H1 (cell line): ENCODE measurements around the gene RARA. TPM values are rescaled to one million over a fixed set of nuclear protein-coding genes. Genes with fewer than 3 reads are reported as not detected.

Source experiments
- HDAC2 ChIP-seq, 2 experiments: fragments of 300-600 bp in 1 of 2; sonication (generic) in 1 of 2; IDR thresholded peaks; 2 replicates each; pipeline ENCODE4 v1.6.1; 2011 to 2012; ENCODE audit warnings: low read depth in 2 of 2, low read length in 2 of 2, mild to moderate bottlenecking in 2 of 2, moderate library complexity in 2 of 2, borderline replicate concordance in 1 of 2, inconsistent platforms in 1 of 2
- KDM1A ChIP-seq: fragments of 200-600, 300-600 bp; sonication (generic); IDR thresholded peaks from 2 replicates; pipeline ENCODE4 v1.7.1; 2016; ENCODE audit warnings: mild to moderate bottlenecking, low read length, borderline replicate concordance
- SAP30 ChIP-seq: fragments of 300-600 bp; sonication (generic); IDR thresholded peaks from 2 replicates; pipeline ENCODE4 v1.7.1; 2012; ENCODE audit warnings: low read length, moderate library complexity, mild to moderate bottlenecking, inconsistent platforms; ENCODE audit not compliant: insufficient read depth, insufficient replicate concordance
- polyA plus RNA-seq, 7 experiments: library from polyadenylated mRNA; depleted of rRNA in 3 of 7; stranded (reverse) in 5 of 7; unstranded in 2 of 7; fragments of >200 nt in 5 of 7; fragments of 200-250 nt in 2 of 7; gene quantifications; 1 replicate in 5 of 7; 2 replicates in 1 of 7; 4 replicates in 1 of 7; pipeline versions ENCODE4 v1.2.1 to v1.2.3, GENCODE V29; 2011 to 2013; ENCODE audit warnings: missing spikeins in 2 of 7, mixed read lengths in 2 of 7
- total RNA-seq: library from RNA; stranded (reverse); fragmentation: NEBNext Ultra II Directional; extraction: Animal tissue kit (Norgen Biotek cat#: 25700); gene quantifications from 2 replicates; pipeline ENCODE4 v1.2.1, GENCODE V29; 2021
- TF ChIP-seq, protein P1 (sequence below): fragments of 300-600 bp; sonication (generic); IDR thresholded peaks from 2 replicates; pipeline ENCODE4 v1.7.1; 2012; ENCODE audit warnings: low read length, moderate library complexity, mild to moderate bottlenecking, inconsistent platforms; ENCODE audit not compliant: insufficient replicate concordance
- TF ChIP-seq, protein P2 (sequence below), 3 experiments: IDR thresholded peaks; 1 replicate in 2 of 3; 2 replicates in 1 of 3; pipeline versions ENCODE4 v1.5.1 to v1.6.1; 2011; ENCODE audit warnings: low read length in 3 of 3, mild to moderate bottlenecking in 3 of 3, inconsistent platforms in 2 of 3, low read depth in 1 of 3, moderate library complexity in 1 of 3; ENCODE audit not compliant: insufficient read depth in 1 of 3; ENCODE audit errors: control extremely low read depth in 1 of 3

RARA gene
- total and polyA plus RNA-seq, 2 of the 8 experiments (the other 6 are each of a cell fraction or from before 2014, with no cell fraction given): 4.4 to 16.5 TPM

DNA sequence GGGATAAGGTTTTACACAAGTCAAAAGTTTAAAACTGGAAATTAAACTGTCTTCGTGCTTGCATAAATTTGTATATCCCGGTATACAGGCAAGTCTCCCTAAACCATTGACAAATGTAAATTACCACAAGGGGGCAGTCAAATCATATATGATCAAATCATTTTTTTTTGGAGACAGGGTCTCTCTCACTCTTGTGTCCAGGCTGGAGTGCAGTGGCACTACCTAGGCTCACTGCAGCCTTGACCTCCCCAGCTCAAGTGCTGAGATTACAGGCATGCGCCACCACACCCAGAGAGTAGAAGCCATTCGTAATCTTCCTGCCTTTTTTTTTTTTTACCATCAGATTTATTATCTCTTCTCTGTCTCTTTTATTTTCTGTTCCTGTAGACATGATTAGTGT, 90.2 kb downstream of the RARA start (continued):
- TF ChIP-seq, protein P1, sequence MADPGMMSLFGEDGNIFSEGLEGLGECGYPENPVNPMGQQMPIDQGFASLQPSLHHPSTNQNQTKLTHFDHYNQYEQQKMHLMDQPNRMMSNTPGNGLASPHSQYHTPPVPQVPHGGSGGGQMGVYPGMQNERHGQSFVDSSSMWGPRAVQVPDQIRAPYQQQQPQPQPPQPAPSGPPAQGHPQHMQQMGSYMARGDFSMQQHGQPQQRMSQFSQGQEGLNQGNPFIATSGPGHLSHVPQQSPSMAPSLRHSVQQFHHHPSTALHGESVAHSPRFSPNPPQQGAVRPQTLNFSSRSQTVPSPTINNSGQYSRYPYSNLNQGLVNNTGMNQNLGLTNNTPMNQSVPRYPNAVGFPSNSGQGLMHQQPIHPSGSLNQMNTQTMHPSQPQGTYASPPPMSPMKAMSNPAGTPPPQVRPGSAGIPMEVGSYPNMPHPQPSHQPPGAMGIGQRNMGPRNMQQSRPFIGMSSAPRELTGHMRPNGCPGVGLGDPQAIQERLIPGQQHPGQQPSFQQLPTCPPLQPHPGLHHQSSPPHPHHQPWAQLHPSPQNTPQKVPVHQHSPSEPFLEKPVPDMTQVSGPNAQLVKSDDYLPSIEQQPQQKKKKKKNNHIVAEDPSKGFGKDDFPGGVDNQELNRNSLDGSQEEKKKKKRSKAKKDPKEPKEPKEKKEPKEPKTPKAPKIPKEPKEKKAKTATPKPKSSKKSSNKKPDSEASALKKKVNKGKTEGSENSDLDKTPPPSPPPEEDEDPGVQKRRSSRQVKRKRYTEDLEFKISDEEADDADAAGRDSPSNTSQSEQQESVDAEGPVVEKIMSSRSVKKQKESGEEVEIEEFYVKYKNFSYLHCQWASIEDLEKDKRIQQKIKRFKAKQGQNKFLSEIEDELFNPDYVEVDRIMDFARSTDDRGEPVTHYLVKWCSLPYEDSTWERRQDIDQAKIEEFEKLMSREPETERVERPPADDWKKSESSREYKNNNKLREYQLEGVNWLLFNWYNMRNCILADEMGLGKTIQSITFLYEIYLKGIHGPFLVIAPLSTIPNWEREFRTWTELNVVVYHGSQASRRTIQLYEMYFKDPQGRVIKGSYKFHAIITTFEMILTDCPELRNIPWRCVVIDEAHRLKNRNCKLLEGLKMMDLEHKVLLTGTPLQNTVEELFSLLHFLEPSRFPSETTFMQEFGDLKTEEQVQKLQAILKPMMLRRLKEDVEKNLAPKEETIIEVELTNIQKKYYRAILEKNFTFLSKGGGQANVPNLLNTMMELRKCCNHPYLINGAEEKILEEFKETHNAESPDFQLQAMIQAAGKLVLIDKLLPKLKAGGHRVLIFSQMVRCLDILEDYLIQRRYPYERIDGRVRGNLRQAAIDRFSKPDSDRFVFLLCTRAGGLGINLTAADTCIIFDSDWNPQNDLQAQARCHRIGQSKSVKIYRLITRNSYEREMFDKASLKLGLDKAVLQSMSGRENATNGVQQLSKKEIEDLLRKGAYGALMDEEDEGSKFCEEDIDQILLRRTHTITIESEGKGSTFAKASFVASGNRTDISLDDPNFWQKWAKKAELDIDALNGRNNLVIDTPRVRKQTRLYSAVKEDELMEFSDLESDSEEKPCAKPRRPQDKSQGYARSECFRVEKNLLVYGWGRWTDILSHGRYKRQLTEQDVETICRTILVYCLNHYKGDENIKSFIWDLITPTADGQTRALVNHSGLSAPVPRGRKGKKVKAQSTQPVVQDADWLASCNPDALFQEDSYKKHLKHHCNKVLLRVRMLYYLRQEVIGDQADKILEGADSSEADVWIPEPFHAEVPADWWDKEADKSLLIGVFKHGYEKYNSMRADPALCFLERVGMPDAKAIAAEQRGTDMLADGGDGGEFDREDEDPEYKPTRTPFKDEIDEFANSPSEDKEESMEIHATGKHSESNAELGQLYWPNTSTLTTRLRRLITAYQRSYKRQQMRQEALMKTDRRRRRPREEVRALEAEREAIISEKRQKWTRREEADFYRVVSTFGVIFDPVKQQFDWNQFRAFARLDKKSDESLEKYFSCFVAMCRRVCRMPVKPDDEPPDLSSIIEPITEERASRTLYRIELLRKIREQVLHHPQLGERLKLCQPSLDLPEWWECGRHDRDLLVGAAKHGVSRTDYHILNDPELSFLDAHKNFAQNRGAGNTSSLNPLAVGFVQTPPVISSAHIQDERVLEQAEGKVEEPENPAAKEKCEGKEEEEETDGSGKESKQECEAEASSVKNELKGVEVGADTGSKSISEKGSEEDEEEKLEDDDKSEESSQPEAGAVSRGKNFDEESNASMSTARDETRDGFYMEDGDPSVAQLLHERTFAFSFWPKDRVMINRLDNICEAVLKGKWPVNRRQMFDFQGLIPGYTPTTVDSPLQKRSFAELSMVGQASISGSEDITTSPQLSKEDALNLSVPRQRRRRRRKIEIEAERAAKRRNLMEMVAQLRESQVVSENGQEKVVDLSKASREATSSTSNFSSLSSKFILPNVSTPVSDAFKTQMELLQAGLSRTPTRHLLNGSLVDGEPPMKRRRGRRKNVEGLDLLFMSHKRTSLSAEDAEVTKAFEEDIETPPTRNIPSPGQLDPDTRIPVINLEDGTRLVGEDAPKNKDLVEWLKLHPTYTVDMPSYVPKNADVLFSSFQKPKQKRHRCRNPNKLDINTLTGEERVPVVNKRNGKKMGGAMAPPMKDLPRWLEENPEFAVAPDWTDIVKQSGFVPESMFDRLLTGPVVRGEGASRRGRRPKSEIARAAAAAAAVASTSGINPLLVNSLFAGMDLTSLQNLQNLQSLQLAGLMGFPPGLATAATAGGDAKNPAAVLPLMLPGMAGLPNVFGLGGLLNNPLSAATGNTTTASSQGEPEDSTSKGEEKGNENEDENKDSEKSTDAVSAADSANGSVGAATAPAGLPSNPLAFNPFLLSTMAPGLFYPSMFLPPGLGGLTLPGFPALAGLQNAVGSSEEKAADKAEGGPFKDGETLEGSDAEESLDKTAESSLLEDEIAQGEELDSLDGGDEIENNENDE: no peak
- TF ChIP-seq HDAC2 (IDR thresholded peaks at IDR 0.05; ENCODE audit: borderline replicate concordance in 1 of 2, low read depth in 2 of 2, low read length in 2 of 2) (no peak), SAP30 (no peak), KDM1A (no peak)
- TF ChIP-seq, protein P2, sequence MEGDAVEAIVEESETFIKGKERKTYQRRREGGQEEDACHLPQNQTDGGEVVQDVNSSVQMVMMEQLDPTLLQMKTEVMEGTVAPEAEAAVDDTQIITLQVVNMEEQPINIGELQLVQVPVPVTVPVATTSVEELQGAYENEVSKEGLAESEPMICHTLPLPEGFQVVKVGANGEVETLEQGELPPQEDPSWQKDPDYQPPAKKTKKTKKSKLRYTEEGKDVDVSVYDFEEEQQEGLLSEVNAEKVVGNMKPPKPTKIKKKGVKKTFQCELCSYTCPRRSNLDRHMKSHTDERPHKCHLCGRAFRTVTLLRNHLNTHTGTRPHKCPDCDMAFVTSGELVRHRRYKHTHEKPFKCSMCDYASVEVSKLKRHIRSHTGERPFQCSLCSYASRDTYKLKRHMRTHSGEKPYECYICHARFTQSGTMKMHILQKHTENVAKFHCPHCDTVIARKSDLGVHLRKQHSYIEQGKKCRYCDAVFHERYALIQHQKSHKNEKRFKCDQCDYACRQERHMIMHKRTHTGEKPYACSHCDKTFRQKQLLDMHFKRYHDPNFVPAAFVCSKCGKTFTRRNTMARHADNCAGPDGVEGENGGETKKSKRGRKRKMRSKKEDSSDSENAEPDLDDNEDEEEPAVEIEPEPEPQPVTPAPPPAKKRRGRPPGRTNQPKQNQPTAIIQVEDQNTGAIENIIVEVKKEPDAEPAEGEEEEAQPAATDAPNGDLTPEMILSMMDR (IDR thresholded peaks at IDR 0.05; ENCODE audit: control extremely low read depth in 1 of 3, insufficient read depth in 1 of 3, low read depth in 1 of 3, low read length in 3 of 3): peak in 2 of 3 experiments; percentile 28 to 39; a peak in 3 of 4 replicates
